Activated CD8-positive, alpha-beta memory T cell treated with anti-CD3 and anti-CD28 coated beads, Interleukin-2, amount 10 ng/mL, durations not matched to agents 7 days and 5 days (primary cell): ENCODE results near the gene ELP1. TPM values are rescaled to one million over a fixed set of nuclear protein-coding genes. Genes with fewer than 3 reads are reported as not detected.
A peak's percentile ranks its signal among the peaks of the same experiment; 100 is the strongest.
"Not testable (repeated sequence)": the region's sequence is repeated elsewhere in the genome, so short reads cannot be mapped to it uniquely, and the experiment has no call there.

Experiments used
- ATAC-seq: fragments of 150-1000 bp; cut with Tn5 transposase; one replicate; pipeline ENCODE4 v1.10.0; 2021; ENCODE audit warnings: moderate library complexity
- CTCF ChIA-PET: fragments of 350-600 bp; sonication (Branson Sonifier 250); formaldehyde crosslinking; loops from one replicate; lab custom pipeline; 2021; ENCODE audit warnings: antibody characterized with exemption; lab: Charles Lee
- DNase-seq: peaks from one replicate; pipeline ENCODE4 v3.0.0-alpha.2; 2020
- H3K27ac Mint-ChIP-seq: one replicate; pipeline ENCODE4 v1.8.0; 2021; ENCODE audit warnings: mild to moderate bottlenecking, mixed read lengths
- H3K27me3 Mint-ChIP-seq: one replicate; pipeline ENCODE4 v1.8.0; 2021; ENCODE audit warnings: mixed read lengths
- H3K36me3 Mint-ChIP-seq: one replicate; pipeline ENCODE4 v1.8.0; 2021; ENCODE audit warnings: mild to moderate bottlenecking, mixed read lengths
- H3K4me1 Mint-ChIP-seq: one replicate; pipeline ENCODE4 v1.8.0; 2021; ENCODE audit warnings: mixed read lengths
- H3K4me3 Mint-ChIP-seq: one replicate; pipeline ENCODE4 v1.8.0; 2021; ENCODE audit warnings: mild to moderate bottlenecking, moderate library complexity, mixed read lengths
- H3K9me3 Mint-ChIP-seq: one replicate; pipeline ENCODE4 v1.8.0; 2022; ENCODE audit warnings: low read depth, mixed read lengths
- total RNA-seq, 2 experiments: library from RNA; stranded (reverse); gene quantifications; one replicate each; pipeline ENCODE4 v1.2.3, GENCODE V29; 2021

The ELP1 gene
- total RNA-seq, 2 experiments from 2014 or later, result 23.9 to 26.1 TPM

DNA sequence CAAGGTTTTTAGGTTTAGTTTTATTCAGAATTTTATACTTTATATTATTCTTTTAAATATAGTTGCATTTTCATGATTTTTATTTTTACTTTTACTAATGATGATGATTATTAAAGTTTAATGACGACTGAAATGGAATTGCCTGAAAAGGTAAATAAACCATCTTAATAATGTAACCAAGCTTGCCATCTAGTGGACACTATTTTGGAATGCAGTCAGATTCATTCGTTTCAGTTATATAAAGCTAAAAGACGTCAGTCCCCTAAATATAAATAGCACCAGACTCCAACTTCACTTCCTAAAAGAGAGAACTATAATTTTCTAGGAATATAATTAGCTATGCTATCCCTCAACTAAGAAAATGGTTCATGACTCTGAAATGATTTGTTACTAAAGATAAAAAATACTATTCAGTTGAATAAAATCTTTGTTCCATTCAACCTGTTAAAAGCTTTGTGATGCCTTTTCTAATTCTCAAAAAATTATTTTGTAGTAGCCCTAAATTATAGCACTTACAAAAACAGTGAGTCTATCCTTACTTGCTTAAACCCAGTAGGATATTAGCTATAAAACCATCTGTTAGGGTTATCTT lies 20.2 kb upstream of the ELP1 start:
- H3K4me1 Mint-ChIP-seq, result peaks cover 2% of the 10 kb centered on the region
- DNase-seq (no peak), ATAC-seq (no peak)
- H3K4me3 Mint-ChIP-seq, result no peak overlapping the region
- no peaks in the 10 kb centered on the region for H3K27me3 Mint-ChIP-seq
- no peaks in the 10 kb centered on the region for H3K9me3 Mint-ChIP-seq
- CTCF ChIA-PET, result interaction anchor here (0.8 to 1.6 kb wide), 9 partner anchors 9 to 389 kb away, joined by 3 to 6 read pairs (median 4); partner anchors contain the start of gene ACTL7B
- H3K36me3 Mint-ChIP-seq, result no peaks in the 10 kb centered on the region
- no peak overlapping the region for H3K27ac Mint-ChIP-seq

DNA sequence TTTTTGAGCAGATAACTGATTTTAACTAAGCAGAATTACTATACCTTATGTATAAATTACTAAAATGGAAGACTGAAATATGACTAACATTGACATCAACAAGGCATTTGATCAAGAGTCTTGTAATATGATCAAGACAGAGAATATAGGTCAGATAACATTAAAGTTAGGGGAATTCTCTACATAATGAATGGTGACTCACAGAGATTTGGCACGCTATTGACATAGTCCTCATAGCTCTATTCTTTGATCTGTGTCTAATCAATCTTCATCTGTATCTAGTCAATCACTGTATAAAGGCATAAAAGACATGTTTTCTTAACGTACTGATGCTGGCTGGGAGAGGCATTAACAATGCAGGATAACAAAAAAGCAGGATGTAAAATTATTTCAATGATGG lies 17.7 kb upstream of the ELP1 start:
- no peak for DNase-seq
- CTCF ChIA-PET, result interaction anchor here (0.5 kb wide), 1 partner anchor 44 kb away, joined by 3 read pairs; no protein-coding TSS in a partner anchor
- Mint-ChIP-seq H3K27me3 (no peaks in the 10 kb centered on the region), H3K4me3 (no peak overlapping the region), H3K4me1 (no peaks in the 10 kb centered on the region), H3K27ac (no peak overlapping the region), H3K36me3 (no peaks in the 10 kb centered on the region), H3K9me3 (no peaks in the 10 kb centered on the region)
- ATAC-seq, result no peak

DNA sequence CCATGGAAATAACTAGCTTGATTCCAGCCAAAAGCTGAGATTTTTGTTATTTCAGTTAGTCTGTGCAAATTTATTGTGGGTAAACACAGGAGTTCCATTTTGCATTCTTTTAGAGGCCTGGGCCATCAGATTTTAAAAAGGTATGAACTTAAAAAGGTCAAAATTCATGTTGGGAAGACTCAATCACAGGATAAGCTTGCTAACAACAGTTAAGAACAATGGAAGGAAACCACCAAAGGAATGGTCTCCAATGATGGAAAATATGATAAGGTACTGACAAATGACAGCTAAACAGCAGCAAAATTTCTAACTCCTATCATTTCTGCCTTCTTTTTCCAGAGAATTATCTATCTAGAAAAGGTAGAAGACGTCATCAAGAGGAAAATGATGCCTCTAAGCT lies 16.2 kb upstream of the ELP1 start:
- H3K27me3 Mint-ChIP-seq, result no peaks in the 10 kb centered on the region

DNA sequence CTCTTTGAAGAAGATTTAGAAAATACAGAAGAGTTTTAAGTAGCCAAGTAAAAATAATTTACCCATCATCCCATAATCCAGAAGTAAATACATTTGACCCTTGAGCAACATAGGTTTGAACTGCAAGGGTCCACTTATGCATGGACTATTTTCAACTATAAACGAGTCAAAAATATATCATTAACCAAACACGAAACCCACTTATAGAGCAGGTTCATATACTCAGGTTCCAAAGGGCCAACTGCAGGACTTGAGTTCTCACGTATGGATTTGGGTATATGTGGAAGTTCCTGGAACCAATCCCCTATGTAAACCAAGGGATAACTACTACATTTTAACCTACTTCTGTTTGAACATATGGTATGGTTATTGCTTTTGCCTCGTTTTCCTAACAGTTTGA lies 6.1 kb upstream of the ELP1 start:
- Mint-ChIP-seq H3K27me3 (no peaks in the 10 kb centered on the region), H3K4me1 (peaks cover 5% of the 10 kb centered on the region), H3K36me3 (peaks cover 1% of the 10 kb centered on the region), H3K4me3 (no peak overlapping the region), H3K27ac (no peak overlapping the region), H3K9me3 (no peaks in the 10 kb centered on the region)
- CTCF ChIA-PET, result no interaction called here
- ATAC-seq (no peak), DNase-seq (no peak)

More for the DNA sequence above, 16.2 kb upstream of the ELP1 start:
- Mint-ChIP-seq H3K36me3 (no peaks in the 10 kb centered on the region), H3K9me3 (no peaks in the 10 kb centered on the region), H3K4me1 (no peaks in the 10 kb centered on the region), H3K4me3 (no peak overlapping the region), H3K27ac (no peak overlapping the region)
- DNase-seq, result no peak
- CTCF ChIA-PET, result interaction anchor here (0.7 to 0.9 kb wide), 2 partner anchors 12 to 257 kb away, joined by 3 to 4 read pairs; no protein-coding TSS in a partner anchor
- ATAC-seq, result no peak

DNA sequence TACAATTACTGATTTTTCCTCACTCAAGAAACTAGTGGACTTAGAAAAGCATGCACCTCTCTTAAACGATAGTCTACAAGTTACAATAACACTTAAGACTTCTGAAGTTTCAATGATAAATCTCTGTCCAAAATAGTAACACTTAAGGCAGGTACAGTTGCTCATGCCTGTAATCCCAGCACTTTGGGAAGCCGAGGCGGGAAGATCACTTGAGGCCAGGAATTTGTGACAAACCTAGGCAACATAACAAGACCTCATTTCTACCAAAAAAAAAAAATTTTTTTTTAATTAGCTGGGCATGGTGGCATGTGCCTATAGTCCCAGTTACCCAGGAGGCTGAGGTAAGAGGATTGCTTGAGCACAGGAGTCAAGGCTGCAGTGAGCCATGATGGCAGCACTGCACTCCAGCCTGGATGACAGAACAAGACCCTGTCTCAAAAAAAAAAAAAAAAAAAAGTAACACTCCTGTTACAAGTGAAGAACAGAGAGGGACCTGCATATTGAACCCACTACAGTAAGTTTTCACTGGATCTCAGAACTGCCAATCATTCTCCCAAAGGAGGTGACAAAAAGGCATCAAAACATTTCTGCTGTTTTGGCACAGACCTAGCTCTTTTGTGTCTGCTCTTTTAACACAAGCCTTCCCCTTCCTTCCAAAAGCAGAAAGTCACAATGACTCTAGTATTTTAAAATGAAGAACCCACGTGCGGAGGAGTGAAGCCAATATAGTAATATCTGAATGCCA lies 3.8 kb upstream of the ELP1 start:
- H3K4me1 Mint-ChIP-seq, result peaks cover 17% of the 10 kb centered on the region
- no peaks in the 10 kb centered on the region for H3K27me3 Mint-ChIP-seq
- CTCF ChIA-PET, result no interaction called here

DNA sequence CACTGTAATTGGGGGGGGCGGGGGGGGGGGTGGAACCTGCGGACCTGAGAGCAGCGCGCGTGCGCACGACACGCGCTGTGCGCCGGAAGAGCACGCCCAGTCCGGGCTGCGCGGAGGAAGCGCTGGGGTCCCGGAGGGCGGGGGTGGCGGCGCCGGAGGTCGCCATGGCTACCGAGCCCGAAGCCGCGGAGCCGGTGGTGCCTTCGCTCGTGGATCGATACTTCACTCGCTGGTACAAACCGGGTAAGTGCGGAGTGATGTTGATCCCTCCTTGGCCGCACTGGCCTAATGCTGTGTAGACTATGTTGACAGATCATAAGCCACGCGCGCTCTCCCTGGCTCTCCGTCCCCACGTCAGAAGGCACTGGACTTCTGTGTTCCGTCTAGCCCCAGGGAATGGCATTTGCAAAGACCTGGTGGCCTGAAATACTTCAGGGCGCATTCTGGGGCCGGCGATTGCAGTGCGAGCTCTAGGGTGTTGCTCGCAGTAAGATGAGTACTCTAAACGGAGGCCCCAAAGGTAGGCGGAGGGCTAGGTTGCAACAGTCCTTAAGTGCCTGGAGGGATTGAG lies 484 bp upstream of the ELP1 start, which contains the start of gene ABITRAM:
Gene ABITRAM, plus strand, starts transcription at position 78 of the 571 bp plus-strand sequence. Its CDS starts 87 bp downstream, at position 165.
- Mint-ChIP-seq H3K4me1 (peaks cover 28% of the 10 kb centered on the region), H3K4me3 (peak within 1 kb of the TSS; percentile 94), H3K9me3 (no peaks in the 10 kb centered on the region), H3K36me3 (peaks cover 2% of the 10 kb centered on the region), H3K27me3 (no peaks in the 10 kb centered on the region), H3K27ac (peak within 1 kb of the TSS; percentile 94)
- ATAC-seq, result peak; percentile 84
- CTCF ChIA-PET, result no interaction called here
- DNase-seq, result peak; percentile 85

More for the DNA sequence above, 3.8 kb upstream of the ELP1 start:
- H3K36me3 Mint-ChIP-seq, result peaks cover 1% of the 10 kb centered on the region
- ATAC-seq, result no peak
- H3K4me3 Mint-ChIP-seq, result no peak overlapping the region
- no peak overlapping the region for H3K27ac Mint-ChIP-seq
- no peaks in the 10 kb centered on the region for H3K9me3 Mint-ChIP-seq
- no peak for DNase-seq

DNA sequence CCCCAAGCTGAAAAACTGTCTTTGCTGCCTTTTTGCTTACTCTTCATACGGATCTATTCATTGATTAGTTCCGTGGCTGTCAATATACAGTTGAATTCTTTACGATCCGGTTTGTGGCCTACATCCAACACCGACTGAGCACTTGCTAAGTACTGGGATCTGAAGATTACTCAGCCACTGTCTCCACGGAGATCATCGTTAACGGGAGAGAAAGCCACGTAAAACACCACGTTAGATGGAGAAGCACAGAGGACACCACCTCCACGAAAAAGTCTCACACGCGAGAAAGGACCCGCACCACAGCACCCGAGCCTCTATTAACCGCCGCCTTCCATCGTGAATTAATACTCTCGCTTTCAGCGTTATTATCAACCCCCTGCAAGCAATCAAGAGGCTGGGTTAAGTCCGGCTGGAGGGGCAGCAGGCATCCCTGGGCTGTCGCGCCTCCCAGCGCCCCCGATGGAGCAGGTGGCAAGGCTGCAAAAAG lies 650 bp downstream of the ELP1 start:
- DNase-seq (no peak), ATAC-seq (no peak)
- Mint-ChIP-seq H3K27me3 (no peaks in the 10 kb centered on the region), H3K4me3 (peak overlapping the region; percentile 94), H3K36me3 (peaks cover 6% of the 10 kb centered on the region), H3K4me1 (peaks cover 28% of the 10 kb centered on the region), H3K9me3 (no peaks in the 10 kb centered on the region), H3K27ac (peak overlapping the region; percentile 94)
- CTCF ChIA-PET, result no interaction called here

DNA sequence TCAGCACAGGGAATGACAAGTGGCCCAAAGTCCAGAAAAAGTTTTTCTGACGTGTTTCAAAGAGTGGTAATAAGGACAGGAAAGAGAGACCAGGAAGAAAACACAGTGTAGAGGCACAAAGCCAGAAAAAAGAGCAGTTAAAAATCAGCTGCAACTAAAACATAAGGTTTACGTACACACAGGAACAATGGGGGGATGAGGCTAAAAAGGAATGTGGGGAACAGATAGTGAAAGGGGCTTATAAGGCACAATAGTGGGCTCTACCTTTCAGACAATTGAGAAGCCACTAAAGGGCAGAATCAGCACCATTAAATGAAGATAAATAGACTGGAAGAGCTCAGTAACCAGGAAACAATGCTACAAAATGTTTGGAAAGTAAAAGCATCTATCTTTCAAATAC lies 5.5 kb downstream of the ELP1 start:
- Mint-ChIP-seq H3K36me3 (peaks cover 28% of the 10 kb centered on the region), H3K9me3 (no peaks in the 10 kb centered on the region), H3K27ac (no peak overlapping the region), H3K4me1 (peaks cover 16% of the 10 kb centered on the region), H3K27me3 (no peaks in the 10 kb centered on the region), H3K4me3 (no peak overlapping the region)
- CTCF ChIA-PET, result interaction anchor here (1.0 kb wide), 1 partner anchor 19 kb away, joined by 3 read pairs; no protein-coding TSS in a partner anchor
- ATAC-seq (no peak), DNase-seq (no peak)

DNA sequence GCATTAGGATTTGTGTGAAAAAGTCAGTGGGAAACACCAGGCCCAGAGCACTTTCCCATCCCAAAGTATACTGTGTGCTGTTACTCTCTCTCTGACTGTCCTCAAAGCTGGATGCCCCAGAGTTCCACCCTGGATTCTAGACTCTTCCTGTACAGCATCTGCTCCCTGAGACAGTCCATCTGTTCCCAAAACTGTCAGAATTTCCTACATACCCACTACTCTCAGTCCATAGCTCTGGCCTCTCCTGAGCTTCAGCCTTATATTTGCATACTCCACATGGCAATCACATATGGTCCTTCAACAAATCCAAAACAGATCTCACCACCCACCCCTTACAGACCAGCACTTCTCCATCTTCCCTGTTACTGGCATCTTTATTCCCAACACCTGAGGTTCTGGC lies 9.5 kb downstream of the ELP1 start:
- no peaks in the 10 kb centered on the region for H3K4me1 Mint-ChIP-seq

DNA sequence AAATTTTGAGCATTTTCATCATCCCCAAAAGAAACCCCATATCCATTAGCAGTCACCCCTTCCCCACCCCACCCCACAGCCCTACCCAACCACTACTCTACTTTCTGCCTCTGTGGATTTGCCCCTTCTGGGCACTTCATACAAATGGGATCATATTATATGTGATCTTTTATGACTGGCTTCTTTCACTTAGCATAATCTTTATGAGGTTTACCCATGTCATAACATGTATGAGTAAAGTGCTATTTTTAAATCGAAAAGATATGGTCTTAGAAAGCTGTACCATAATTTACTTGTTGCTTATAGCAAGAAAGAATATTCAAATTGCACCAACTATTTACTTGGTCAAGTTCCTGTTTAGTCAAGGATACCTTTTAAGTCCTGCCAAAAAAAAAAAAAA lies 12.7 kb downstream of the ELP1 start:
- CTCF ChIA-PET, result interaction anchor here (0.6 to 0.7 kb wide), 2 partner anchors 24 to 1251 kb away, joined by 3 read pairs; no protein-coding TSS in a partner anchor
- H3K9me3 Mint-ChIP-seq, result no peaks in the 10 kb centered on the region
- no peaks in the 10 kb centered on the region for H3K27me3 Mint-ChIP-seq
- no peak for DNase-seq
- no peak overlapping the region for H3K27ac Mint-ChIP-seq
- peaks cover 26% of the 10 kb centered on the region for H3K36me3 Mint-ChIP-seq
- no peak for ATAC-seq
- H3K4me3 Mint-ChIP-seq, result no peak overlapping the region
- H3K4me1 Mint-ChIP-seq, result no peaks in the 10 kb centered on the region

More for the DNA sequence above, 9.5 kb downstream of the ELP1 start:
- Mint-ChIP-seq H3K9me3 (no peaks in the 10 kb centered on the region), H3K27ac (no peak overlapping the region), H3K4me3 (no peak overlapping the region), H3K36me3 (peaks cover 33% of the 10 kb centered on the region), H3K27me3 (no peaks in the 10 kb centered on the region)
- ATAC-seq (no peak), DNase-seq (no peak)
- CTCF ChIA-PET, result no interaction called here

DNA sequence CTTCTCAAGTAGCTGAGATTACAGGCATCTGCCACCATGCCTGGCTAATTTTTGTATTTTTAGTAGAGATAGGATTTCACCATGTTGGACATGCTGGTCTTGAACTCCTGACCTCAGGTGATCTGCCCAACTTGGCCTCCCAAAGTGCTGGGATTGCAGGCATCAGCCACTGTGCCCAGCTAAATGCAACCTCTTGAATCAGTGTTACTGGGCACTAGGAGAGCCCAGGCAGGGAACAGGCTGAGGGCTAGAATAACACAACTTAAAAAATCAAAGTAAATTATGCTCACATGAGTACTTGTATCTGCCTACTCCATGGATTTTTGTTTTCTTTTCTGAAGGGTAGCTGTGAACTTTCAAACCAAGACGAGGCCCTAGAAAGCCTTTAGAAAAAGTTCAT lies 13.5 kb downstream of the ELP1 start:
- H3K27me3 Mint-ChIP-seq, DNase-seq, H3K9me3 Mint-ChIP-seq, H3K4me3 Mint-ChIP-seq, ATAC-seq, H3K4me1 Mint-ChIP-seq, H3K27ac Mint-ChIP-seq, CTCF ChIA-PET: not testable (repeated sequence)
- H3K36me3 Mint-ChIP-seq, result peaks cover 32% of the 10 kb centered on the region

DNA sequence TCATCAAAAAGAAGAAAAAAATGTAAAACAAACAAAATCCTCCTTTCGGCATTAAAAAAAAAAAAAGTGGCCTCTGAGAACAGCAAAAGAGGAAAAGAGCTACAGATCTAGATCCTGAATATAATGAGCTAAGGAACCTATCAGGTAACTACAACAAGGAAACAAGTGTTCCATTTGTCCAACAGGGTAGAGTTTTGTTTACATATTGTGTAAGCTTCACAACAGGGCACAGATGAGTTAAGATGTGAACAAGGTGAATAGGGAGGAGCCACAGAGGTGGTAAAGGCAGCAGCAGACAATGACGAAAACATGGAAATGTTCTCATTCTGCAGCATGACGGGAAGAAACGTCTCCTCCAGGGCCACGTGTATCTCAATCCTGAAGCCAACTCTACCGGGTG lies 14.4 kb downstream of the ELP1 start:
- Mint-ChIP-seq H3K9me3 (no peaks in the 10 kb centered on the region), H3K4me3 (no peak overlapping the region), H3K4me1 (no peaks in the 10 kb centered on the region), H3K36me3 (peaks cover 27% of the 10 kb centered on the region), H3K27me3 (no peaks in the 10 kb centered on the region), H3K27ac (no peak overlapping the region)
- CTCF ChIA-PET, result no interaction called here
- no peak for ATAC-seq
- DNase-seq, result no peak

DNA sequence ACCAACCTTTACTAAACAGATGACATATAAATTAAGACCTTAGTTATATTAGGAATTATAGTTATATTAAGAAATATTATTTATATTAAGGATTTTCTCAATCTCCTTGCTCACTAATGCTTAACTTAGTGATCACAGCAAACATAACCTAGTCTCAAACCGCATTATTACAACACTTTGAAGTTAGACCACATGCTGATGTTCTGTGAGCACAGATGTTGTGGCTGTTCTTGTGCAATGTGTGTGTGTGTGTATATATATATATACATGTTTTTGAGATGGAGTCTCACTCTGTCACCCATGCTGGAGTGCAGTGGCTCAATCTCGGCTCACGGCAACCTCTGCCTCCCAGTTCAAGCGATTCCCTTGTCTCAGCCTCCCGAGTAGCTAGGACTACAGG lies 20.5 kb downstream of the ELP1 start:
- no peak for ATAC-seq
- CTCF ChIA-PET, result no interaction called here

More for the DNA sequence above, 20.5 kb downstream of the ELP1 start:
- no peak overlapping the region for H3K27ac Mint-ChIP-seq
- H3K36me3 Mint-ChIP-seq, result peaks cover 31% of the 10 kb centered on the region
- no peak overlapping the region for H3K4me3 Mint-ChIP-seq
- H3K27me3 Mint-ChIP-seq, result no peaks in the 10 kb centered on the region
- no peak for DNase-seq
- peaks cover 6% of the 10 kb centered on the region for H3K4me1 Mint-ChIP-seq
- no peaks in the 10 kb centered on the region for H3K9me3 Mint-ChIP-seq
